T follicular helper cell (primary cell): ENCODE data around the gene NUDC.
"Not testable (repeated sequence)": the region's sequence is repeated elsewhere in the genome, so short reads cannot be mapped to it uniquely, and the experiment has no call there.

Experiments
- DNase-seq: peaks from one replicate; pipeline ENCODE4 v3.0.0-alpha.2; 2020; ENCODE audit warnings: low read depth

NUDC gene

DNA sequence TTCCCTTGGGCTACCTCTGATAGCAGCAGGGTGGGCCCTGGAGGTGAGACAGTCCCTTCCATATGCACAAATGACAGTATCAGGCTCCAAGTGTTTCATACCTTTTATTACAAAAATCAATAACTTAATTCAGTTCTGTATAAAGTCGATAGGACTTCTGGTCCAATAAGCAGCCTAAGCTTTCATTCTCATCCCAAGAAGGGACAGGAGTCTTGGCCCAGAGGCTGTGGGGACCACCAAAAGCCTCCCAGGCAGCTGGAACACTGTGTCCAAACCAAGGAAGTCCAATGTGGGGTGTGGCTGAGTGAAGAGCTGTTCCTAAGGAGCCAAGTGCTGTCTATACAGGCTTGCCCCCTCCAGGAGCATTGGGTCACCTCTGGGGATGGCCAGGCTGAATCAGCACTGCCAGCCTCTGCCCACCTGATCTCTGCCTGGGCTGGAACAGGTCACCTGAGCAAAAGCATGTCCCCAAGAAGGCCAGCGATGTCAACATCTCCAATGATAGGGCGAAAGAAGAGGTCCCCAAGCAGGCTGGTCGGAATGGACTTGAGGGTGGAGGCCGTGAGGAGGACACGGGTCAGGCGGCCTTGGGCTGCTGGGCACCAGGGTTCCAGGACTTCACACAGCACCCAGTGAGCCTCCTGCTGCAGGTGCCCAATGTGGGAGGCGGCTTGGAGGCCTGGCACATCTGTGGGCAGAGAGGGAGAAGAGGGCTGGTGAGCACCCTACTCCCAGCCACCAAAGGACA, 10.0 kb upstream of the NUDC start:
- DNase-seq, result no peak

- DNase-seq, result no peak
These were observed 9.4 kb upstream of the NUDC start for GRCh38 chr1:26912147-26912490.

DNA sequence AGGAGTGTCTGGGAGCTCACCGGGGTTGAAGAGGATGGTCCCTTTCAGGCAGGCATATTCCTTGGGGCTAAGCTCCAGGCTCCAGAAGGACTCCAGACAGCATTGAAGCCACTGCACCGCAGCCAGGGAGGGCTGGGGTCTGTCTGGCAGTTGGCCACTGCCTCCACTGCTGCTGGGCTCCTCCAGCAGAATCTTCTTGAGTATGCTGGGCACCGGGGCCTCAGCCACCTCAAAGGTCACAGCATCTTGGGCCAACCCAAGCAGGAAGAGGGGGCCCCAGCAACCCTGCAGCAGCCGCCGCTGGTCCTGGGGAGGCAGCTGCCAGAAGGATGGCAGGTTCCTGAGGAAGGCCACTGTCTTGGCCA, 8.2 kb upstream of the NUDC start:
- DNase-seq, result no peak

GRCh38 chr1:26913754-26914619, 7.6 kb upstream of the NUDC start, which contains the start of gene NR0B2:
NR0B2 (minus strand) TSS chr1:26913975; CDS start chr1:26913940, 35 bp downstream.
- no peak for DNase-seq

DNA sequence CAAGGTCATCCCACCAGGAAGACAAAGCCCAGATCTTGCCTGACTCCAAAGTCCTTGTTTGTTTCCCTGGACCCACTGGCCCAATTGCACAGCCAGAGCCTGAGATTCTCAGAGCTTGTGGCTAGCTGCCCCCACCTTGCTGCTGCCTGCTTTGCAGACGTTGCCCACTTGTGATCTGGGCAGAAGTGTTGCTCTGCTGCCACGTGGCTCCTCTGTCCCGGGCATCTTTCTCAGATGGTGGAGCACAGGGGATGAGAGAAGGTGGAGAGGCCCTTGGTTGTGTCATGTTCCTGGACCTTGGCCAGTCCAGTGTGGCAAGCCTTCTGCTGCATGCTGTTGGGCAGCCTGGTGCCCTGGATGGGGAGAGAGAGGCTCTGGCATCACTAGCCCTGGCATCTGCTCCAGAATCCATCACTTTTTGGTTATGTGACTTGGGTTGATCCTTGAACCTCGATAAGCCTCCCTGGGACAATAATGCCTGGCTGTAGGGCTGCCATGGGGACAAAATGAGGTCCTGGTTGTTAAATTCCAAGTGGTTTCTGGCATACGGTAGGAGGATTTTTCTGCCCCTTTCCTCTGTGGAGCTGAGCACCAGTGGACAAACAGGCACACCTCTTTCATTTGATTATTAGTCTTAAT, 6.2 kb upstream of the NUDC start:
- no peak for DNase-seq

- no peak for DNase-seq
These were observed 410 bp upstream of the NUDC start for GRCh38 chr1:26921126-26921539.

DNA sequence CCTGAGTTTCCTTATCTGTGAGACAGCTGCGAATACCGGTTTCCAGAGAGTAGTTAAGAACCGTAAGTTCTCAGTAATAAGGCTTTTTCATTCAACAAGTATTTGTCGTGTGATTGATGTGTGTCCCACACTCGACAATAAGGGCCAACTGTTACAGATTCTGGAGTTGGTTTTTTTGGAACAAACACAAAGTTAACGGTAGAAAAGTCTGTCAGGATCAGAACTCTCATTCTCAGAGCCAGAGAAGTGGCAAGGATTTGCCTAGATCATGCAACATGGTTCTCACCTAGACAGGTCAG, 837 bp downstream of the NUDC start:
- DNase-seq, result no peak

DNA sequence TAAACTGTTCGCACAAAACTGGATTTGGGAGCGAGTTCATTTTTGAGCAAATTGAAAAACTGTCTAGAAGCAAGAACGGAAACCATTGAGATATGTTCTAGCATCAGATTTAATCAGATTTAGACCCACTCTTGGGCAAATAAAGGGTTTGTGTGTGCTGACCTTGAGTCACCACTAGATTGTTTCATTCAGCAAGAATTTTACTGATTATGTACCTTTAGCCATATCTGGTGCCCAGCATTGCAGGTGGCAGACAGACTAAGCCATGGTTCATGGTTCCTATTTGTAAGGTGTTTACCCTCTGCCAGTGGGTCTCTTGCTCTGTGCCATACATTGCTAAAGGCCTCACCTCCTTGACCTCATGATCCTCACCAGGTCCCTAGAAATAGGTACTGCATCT, 1.4 kb downstream of the NUDC start:
- DNase-seq, result no peak

GRCh38 chr1:26923711-26924110, 2.2 kb downstream of the NUDC start:
- DNase-seq, result no peak

DNA sequence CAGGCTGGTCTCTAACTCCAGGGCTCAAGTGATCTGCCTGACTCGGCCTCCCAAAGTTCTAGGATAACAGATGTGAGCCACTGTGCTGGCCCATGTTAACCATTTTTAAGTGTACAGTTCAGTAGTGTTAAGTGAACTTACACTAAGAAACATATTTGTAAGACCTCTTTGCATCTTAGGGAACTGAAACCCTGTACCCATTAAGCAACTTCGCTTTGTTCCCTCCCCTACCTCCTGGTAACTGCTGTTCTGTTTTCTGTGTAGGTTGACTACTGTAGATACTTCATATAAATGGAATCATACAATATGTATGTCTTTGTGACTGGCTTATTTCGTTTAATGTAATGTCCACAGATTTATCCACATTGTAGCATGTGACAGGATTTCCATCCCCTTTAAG, 11.0 kb downstream of the NUDC start:
- DNase-seq, result no peak

GRCh38 chr1:26936823-26937222, 15.3 kb downstream of the NUDC start:
- no peak for DNase-seq

DNA sequence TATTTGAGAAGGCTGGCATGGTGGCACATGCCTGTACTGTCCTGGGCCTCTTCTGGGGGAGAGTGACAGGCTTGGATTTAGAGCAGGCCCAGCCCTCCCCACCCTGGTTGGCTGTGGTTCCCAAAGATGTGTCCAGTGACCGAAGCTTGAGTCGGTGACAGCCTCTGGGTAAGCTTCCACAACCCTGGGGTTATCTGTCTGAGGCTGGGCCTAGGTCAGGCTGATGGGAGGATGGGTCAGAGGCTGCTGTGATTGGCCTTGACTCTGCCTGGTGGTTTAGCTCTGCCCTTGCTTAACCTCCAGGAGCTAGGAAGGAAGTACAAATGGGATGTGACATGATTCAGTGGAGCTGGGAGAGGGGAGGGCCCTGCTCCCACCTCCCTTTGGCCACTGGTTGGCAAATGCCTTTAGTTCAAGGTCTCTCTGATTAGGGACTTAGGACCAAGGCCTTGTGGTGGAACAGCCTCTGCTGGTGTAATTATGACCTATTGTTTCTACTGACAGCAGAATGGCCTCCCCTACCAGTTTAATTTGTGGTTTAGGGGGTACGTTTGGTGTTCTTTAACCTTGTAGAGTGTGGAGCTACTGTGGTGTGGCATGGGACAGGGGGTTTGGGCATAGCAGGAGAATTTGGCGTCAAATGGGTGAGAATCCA, 16.6 kb downstream of the NUDC start:
- DNase-seq, result no peak

DNA sequence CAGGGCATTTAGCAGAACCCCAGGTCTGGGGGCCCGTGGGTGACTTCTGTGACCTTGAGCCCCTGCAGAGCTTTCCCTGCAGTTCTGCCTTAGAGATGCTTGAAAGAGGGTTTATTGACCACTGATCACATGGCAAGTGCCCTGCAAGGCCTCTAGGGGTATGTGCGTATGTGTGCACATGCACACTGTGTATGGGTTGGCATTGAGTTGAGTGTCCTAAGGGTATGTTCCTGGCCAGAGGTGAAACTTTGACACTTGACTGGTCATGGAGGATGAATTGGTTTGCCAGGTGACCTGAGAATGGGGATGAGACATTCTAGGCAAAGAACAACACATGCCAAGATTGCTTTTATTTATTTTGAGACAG, 17.1 kb downstream of the NUDC start:
- no peak for DNase-seq

DNA sequence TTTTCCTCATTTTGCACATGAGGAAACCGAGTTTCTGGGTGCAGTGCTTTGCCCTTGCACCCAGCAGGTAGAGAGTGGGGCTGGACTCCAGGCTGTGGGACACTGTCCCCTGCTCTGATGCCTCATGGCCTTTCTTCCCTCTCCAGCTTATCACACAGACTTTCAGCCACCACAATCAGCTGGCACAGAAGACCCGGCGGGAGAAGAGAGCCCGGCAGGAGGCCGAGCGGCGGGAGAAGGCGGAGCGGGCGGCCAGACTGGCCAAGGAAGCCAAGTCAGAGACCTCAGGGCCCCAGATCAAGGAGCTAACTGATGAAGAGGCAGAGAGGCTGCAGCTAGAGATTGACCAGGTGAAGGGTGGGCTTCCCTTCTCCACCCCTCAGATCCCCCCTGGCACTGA, 19.8 kb downstream of the NUDC start:
- no peak for DNase-seq

- no peak for DNase-seq
These were observed 21.1 kb downstream of the NUDC start for GRCh38 chr1:26942656-26943055.

DNA sequence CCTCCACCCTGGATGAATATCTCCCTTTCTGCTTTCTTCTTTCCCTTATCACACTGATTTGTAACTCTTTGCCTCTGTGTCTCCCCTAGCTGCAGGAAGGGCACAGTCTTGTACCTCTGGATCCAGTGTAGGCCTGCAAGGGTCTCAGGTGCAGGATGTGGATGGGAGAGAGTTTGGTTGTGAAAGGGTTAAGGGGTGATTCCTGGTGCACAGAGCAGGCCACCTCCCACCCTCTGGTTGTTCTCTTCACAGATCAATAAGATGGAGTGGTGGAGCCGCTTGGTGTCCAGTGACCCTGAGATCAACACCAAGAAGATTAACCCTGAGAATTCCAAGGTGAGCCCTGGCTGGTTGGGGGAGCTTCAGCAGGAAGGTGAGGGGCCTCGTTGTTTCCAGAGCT, 23.6 kb downstream of the NUDC start:
- no peak for DNase-seq

GRCh38 chr1:26945728-26946127, 24.2 kb downstream of the NUDC start:
- DNase-seq, result no peak

- no peak for DNase-seq
These were observed 24.7 kb downstream of the NUDC start for GRCh38 chr1:26946270-26946669.

- DNase-seq, result not testable (repeated sequence)
These were observed 27.1 kb downstream of the NUDC start for GRCh38 chr1:26948725-26949057.

GRCh38 chr1:26949266-26949925, 27.9 kb downstream of the NUDC start:
- no peak for DNase-seq

DNA sequence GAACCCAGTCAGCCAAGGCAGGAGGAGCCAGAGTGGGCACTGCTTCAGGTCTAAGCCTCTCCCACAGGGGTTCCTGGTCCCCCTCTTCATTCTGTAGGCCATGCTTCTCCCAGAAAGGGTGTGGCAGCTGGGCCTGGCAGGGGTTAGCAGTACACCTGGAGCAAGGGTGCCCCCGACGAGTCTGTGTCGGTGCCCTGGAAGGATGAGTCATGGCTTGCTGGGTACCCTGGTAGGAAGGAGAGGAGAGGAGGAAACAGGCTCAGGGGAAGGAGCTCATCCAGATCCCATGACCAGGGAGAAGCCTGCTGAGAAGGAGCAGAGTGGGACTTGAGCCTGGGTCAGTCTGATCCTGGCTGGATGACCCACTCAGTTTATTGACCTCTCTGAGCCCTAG, 28.4 kb downstream of the NUDC start:
- no peak for DNase-seq

DNA sequence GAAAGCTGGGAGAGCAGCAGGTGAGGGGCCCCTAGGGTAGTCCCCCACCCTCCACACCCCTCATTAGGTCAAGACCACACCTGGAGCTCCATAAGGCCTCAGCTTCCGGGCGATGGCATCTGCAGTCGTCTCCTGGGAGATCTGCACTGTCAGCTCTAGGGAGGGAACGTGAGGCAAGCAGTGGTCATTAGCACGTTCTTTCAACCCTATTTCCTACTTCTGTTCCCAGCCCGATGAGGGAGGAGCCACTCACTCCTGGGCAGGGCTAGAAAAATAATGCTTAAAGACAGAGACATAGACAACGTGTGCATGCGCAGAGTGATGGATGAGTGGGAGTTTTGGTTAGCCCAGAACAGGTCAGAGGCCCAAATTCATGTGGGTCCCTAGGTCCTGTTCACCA, 29.1 kb downstream of the NUDC start:
- no peak for DNase-seq
